ENCODE measurements around the gene FGF22.

Gene FGF22

DNA sequence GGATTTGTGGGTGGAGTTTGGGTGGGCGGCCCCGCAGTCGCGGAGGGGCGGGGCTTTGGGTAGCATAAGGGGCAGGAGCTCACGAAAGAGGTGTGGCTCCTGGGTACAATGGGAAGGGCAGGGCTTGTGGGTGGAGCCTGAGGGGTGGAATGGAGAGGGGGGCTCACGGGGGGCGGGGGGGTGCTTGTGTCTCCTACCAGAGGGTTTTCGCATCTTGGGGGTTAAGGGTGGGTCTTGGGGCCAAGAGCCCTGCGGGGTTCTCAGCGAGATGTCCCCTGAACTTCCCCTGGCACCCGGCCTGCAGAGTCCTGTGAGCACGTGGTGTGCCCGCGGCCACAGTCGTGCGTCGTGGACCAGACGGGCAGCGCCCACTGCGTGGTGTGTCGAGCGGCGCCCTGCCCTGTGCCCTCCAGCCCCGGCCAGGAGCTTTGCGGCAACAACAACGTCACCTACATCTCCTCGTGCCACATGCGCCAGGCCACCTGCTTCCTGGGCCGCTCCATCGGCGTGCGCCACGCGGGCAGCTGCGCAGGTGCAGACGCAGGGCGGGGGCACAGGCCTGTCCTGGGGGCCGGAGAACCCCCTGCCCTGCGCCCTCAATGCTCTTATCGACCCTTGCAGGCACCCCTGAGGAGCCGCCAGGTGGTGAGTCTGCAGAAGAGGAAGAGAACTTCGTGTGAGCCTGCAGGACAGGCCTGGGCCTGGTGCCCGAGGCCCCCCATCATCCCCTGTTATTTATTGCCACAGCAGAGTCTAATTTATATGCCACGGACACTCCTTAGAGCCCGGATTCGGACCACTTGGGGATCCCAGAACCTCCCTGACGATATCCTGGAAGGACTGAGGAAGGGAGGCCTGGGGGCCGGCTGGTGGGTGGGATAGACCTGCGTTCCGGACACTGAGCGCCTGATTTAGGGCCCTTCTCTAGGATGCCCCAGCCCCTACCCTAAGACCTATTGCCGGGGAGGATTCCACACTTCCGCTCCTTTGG is 41.6 kb downstream of the FGF22 start:
- DNase-seq, result peak; percentile 97

DNA sequence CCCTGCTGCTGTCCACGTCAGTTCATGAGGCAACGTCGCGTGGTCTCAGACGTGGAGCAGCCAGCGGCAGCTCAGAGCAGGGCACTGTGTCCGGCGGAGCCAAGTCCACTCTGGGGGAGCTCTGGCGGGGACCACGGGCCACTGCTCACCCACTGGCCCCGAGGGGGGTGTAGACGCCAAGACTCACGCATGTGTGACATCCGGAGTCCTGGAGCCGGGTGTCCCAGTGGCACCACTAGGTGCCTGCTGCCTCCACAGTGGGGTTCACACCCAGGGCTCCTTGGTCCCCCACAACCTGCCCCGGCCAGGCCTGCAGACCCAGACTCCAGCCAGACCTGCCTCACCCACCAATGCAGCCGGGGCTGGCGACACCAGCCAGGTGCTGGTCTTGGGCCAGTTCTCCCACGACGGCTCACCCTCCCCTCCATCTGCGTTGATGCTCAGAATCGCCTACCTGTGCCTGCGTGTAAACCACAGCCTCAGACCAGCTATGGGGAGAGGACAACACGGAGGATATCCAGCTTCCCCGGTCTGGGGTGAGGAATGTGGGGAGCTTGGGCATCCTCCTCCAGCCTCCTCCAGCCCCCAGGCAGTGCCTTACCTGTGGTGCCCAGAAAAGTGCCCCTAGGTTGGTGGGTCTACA is 43.1 kb downstream of the FGF22 start:
- no peak for DNase-seq

DNA sequence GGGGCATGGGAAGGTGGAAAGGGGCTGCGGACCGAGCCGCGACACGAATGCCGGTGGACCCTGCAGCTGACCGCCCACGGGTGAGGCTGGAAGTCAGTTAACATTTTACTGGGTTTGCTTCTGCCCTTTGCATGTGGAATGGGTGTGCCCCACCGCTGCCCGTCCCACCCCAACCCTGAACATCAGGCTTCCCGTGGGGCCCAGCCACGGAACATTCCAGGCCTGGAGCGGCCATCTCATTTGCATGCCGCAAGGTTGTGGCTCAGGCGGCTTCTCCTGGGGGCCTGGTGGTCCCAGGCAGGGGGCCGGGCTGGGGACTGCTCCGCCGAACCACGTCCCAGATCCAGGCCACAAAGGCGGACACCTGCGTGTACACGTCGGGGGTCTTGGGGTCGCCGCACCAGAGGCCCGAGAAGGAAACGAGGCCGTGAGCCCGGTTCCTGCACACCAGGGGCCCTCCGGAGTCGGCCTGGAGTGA is 45.8 kb downstream of the FGF22 start:
- DNase-seq, result no peak

DNA sequence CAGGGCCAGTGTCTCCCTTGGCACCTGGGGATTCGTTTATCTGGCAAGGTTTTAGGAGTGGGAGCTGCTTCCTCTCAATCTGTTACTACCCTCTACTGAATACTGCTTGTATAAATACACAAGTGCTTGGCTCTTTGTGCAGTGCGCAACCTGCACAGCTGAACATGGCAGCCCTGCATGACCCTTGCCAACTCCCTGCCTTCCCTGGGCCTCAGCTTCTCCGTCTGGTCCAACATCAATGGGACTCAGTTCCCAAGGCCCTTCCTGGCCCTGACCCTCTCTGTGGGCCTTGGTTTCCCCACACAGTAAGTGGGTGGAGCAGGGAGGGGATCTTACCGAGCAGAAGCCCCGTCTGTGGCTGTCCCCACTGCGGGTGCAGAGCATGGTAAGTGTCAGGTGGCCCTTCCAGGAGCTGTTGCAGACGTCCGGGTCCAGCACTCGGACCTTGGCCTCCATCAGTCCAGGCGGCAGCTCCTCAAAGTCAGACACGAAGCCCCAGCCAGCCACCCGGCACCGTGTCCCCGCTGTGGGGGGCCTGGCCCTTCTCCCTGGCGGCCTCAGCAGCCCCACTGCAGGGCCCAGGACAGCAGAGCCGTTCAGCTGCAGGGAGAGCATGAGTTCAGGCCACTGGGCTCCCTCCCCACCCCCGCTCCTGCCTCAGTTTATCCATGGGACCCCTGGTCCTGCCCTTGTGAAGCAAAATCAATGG is 47.1 kb downstream of the FGF22 start:
- no peak for DNase-seq

DNA sequence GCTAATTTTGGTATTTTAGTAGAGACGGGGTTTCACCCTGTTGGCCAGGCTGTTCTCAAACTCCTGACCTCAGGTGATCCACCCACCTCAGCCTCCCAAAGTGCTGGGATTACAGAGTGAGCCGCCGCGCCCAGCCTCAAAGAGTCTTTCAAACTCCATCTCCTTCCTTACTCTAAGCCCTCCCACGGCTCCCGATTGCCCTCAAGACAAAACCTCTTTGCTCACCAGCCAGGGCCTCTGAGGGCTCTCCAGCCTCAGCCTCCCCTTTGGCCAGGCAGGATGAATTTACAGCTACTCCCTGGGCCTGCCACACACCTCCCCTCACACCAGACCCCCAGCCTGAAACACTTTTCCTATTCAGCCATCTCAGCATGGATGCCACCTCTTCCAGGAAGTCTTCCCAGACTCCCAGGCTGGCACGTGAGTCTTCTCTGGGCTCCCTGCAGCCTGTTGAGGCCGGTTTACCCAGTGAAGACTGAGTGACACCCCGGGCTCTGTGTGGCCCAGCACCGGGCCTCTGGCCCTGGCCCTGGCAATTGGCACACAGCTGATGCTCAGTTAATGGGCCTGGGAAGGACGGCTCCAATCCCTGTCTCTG is 48.0 kb downstream of the FGF22 start:
- DNase-seq, result no peak

DNA sequence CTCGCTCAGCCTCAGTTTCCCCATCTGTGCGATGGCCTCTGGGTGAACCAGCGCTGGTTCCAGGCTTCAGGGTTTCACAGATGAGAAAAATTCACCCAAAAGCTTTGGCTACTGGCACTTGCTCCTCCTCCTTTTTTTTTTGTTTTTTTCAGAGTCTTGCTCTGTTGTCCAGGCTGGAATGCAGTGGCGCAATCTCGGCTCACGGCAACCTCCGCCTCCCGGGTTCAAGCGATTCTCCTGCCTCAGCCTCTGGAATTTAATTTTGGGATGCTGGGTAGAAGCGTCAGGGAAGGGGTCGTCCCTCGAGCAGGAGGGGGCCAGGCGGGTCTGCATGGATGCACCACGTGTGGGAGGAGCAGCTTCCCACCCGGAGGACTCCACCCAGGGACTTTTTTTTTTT is 48.5 kb downstream of the FGF22 start:
- DNase-seq, result no peak

DNA sequence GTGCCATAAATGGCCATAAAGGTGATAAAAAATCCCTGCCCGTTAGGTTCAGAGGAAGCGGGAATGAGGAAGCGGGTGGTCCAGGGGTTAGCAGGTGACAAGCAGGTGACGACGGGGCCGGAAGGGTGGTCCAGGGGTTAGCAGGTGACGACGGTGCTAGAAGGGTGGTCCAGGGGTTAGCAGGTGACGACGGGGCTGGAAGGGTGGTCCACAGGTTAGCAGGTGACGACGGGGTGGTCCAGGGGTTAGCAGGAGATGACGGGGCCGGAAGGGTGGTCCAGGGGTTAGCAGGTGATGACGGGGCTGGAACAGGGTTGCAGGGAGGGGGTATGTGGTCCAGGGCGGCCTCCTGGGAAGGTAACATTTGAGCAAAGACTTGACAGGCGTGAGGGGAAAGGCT is 49.3 kb downstream of the FGF22 start:
- DNase-seq, result no peak

DNA sequence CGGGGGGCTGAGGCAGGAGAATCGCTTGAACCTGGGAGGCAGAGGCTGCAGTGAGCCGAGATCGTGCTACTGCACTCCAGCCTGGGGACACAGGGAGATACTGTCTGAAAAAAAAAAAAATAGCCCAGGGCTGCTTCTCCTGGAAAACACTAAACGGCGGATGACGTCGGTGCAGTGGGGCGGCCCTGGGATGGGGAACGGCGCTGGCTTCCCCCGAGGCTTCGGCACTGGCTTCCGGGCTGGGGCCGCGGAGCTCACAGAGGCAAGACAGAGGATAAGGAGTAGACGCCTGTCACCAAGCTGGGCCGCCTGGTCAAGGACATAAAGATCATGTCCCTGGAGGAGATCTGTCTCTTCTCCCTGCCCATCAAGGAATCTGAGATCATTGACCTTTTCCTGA is 50.5 kb downstream of the FGF22 start:
- DNase-seq, result no peak
